Neural cell (in vitro differentiated cells): ENCODE data around the gene KCNK2. TPM values are rescaled to one million over a fixed set of nuclear protein-coding genes. Genes with fewer than 3 reads are reported as not detected.

Source experiments
- H2AFZ ChIP-seq: fragments of 200-600, 300-800 bp; sonication (generic), shearing (Covaris generic); 2 replicates; pipeline ENCODE4 v1.6.0; 2014; ENCODE audit warnings: low read depth, mild to moderate bottlenecking, antibody characterized with exemption, low read length, moderate library complexity
- H3F3A ChIP-seq: fragments of 200-600 bp; shearing (Covaris generic); 2 replicates; pipeline ENCODE4 v1.6.1; 2016; ENCODE audit warnings: mild to moderate bottlenecking, moderate library complexity, mixed read lengths, antibody characterized with exemption, low read length; ENCODE audit not compliant: insufficient read depth, poor library complexity, severe bottlenecking
- H3K27ac ChIP-seq: fragments of 200-600, 300-800 bp; sonication (generic), shearing (Covaris generic); 2 replicates; pipeline ENCODE4 v1.5.1; 2014; ENCODE audit warnings: mild to moderate bottlenecking, low read length, moderate library complexity
- H3K27me3 ChIP-seq: fragments of 300-800, 200-600 bp; sonication (generic), shearing (Covaris generic); 2 replicates; pipeline ENCODE4 v1.6.0; 2014; ENCODE audit warnings: mild to moderate bottlenecking, low read depth, low read length, moderate library complexity; ENCODE audit not compliant: insufficient read depth
- H3K36me3 ChIP-seq: fragments of 300-800, 200-600 bp; sonication (generic), shearing (Covaris generic); 2 replicates; pipeline ENCODE4 v1.5.1; 2014; ENCODE audit warnings: mild to moderate bottlenecking, antibody characterized with exemption, low read length, moderate library complexity; ENCODE audit not compliant: insufficient read depth
- H3K4me2 ChIP-seq: fragments of 300-800, 200-600 bp; sonication (generic), shearing (Covaris generic); 2 replicates; pipeline ENCODE4 v1.6.0; 2014; ENCODE audit warnings: mild to moderate bottlenecking, low read length
- H3K4me3 ChIP-seq: fragments of 300-800, 200-600 bp; sonication (generic), shearing (Covaris generic); 2 replicates; pipeline ENCODE4 v1.5.1; 2014; ENCODE audit warnings: mild to moderate bottlenecking, low read length, moderate library complexity
- H3K79me2 ChIP-seq: fragments of 200-600 bp; shearing (Covaris generic); replicated peaks from 2 replicates; pipeline ENCODE4 v1.6.0; 2014; ENCODE audit warnings: mild to moderate bottlenecking, low read length, moderate library complexity; ENCODE audit not compliant: insufficient read depth
- H3K9ac ChIP-seq: fragments of 300-800, 200-600 bp; sonication (generic), shearing (Covaris generic); 2 replicates; pipeline ENCODE4 v1.6.1; 2016; ENCODE audit warnings: mild to moderate bottlenecking, low read length, mixed read lengths
- H3K9me2 ChIP-seq: fragments of 200-600 bp; shearing (Covaris generic); 2 replicates; pipeline ENCODE4 v1.6.1; 2016; ENCODE audit warnings: mild to moderate bottlenecking, low read length, mixed read lengths; ENCODE audit not compliant: insufficient read depth
- H3K9me3 ChIP-seq: fragments of 200-600, 300-800 bp; sonication (generic), shearing (Covaris generic); 2 replicates; pipeline ENCODE4 v1.6.1; 2016; ENCODE audit warnings: mild to moderate bottlenecking, mixed run types, low read length, moderate library complexity, mixed read lengths
- H4K20me1 ChIP-seq: fragments of 200-600 bp; shearing (Covaris generic); 2 replicates; pipeline ENCODE4 v1.6.1; 2016; ENCODE audit warnings: mild to moderate bottlenecking, mixed run types; ENCODE audit not compliant: insufficient read depth
- EP300 ChIP-seq: fragments of 450-650 bp; conservative IDR thresholded peaks from 2 replicates; pipeline ENCODE4 v1.6.1; 2014; ENCODE audit warnings: antibody characterized with exemption, mild to moderate bottlenecking, moderate library complexity; ENCODE audit not compliant: poor library complexity, severe bottlenecking
- EZH2 ChIP-seq: fragments of 200-600, 300-800 bp; shearing (Covaris generic), sonication (generic); IDR thresholded peaks from 2 replicates; pipeline ENCODE4 v1.6.1; 2014; ENCODE audit warnings: antibody characterized with exemption, low read length, borderline replicate concordance, mild to moderate bottlenecking; ENCODE audit not compliant: insufficient read depth, poor library complexity, severe bottlenecking
- MXI1 ChIP-seq: fragments of 450-650 bp; conservative IDR thresholded peaks from 2 replicates; pipeline ENCODE4 v1.6.1; 2014; ENCODE audit warnings: antibody characterized with exemption, mild to moderate bottlenecking; ENCODE audit not compliant: poor library complexity, severe bottlenecking
- POLR2AphosphoS5 ChIP-seq: IDR thresholded peaks from 2 replicates; pipeline ENCODE4 v1.6.1; 2012
- RAD21 ChIP-seq: fragments of 450-650 bp; conservative IDR thresholded peaks from 2 replicates; pipeline ENCODE4 v1.6.1; 2014; ENCODE audit warnings: antibody characterized with exemption, mild to moderate bottlenecking, moderate library complexity
- SMC3 ChIP-seq: fragments of 450-650 bp; conservative IDR thresholded peaks from 2 replicates; pipeline ENCODE4 v1.6.1; 2014; ENCODE audit warnings: antibody characterized with exemption, mild to moderate bottlenecking, moderate library complexity; ENCODE audit not compliant: poor library complexity
- TAF1 ChIP-seq: IDR thresholded peaks from 2 replicates; pipeline ENCODE4 v1.6.1; 2012; ENCODE audit warnings: low read depth
- polyA plus RNA-seq: library from polyadenylated mRNA; depleted of rRNA; stranded (reverse); fragments of >200 nt; gene quantifications from 2 replicates; pipeline ENCODE4 v1.2.3, GENCODE V29; 2014
- TF ChIP-seq, protein P1 (sequence below): IDR thresholded peaks from 2 replicates; pipeline ENCODE4 v1.6.1; 2012; ENCODE audit warnings: borderline replicate concordance

KCNK2 gene
- polyA plus RNA-seq, 1 donor from 2014 or later: 6.8 TPM

DNA sequence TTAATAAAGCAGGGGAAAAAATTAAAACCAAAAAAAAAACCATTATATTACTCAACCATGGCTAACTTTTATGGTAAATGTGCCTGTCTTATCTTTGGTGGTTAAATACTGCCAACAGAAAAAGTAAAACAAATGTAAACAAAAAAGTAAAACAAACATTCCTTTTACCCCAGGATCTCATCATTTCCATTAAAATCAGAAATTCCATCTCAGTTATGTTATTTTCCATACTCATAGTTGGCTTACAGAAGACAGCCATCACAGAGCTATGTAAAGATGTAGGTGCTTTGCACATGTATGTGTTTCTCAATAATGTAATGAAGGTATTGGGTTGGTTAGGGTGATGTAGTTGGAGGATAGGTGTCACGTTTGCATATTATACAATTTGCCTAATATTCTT, 185.0 kb downstream of the KCNK2 start:
- Histone ChIP-seq H3K4me3 (no peak overlapping the region), H3K4me2 (no peak overlapping the region), H3K9ac (no peak overlapping the region), H2AFZ (no peak overlapping the region), H3F3A (no peaks in the 10 kb centered on the region), H3K9me3 (no peaks in the 10 kb centered on the region), H3K79me2 (no peaks in the 10 kb centered on the region), H3K27ac (no peak overlapping the region), H4K20me1 (no peaks in the 10 kb centered on the region), H3K36me3 (no peaks in the 10 kb centered on the region), H3K27me3 (no peaks in the 10 kb centered on the region), H3K9me2 (no peaks in the 10 kb centered on the region)
- TF ChIP-seq RAD21: no peak
- TF ChIP-seq TAF1: no peak
- TF ChIP-seq SMC3: no peak
- TF ChIP-seq EZH2: no peak
- no peak for TF ChIP-seq MXI1

DNA sequence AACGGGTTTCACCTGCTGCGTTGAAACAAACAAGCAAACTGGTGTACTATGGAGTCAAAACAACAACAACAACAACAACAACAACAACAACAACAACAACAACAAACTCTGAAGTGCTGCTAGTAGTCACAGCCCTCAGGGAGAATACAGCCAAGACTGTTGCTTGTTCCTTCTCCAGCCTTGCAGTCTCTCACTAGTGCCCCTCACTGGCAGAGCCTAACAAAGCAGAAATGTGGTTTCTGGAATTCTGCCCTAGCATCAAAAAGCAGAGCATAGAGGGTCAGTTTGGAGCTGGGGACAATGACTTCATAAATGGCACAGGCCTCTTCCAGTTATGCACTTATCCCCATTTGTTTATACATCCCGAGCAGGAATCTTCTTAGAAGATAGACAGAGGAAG, 187.4 kb downstream of the KCNK2 start:
- H3K4me2 ChIP-seq: no peak overlapping the region
- no peaks in the 10 kb centered on the region for H3K36me3 ChIP-seq
- H3K27me3 ChIP-seq: no peaks in the 10 kb centered on the region
- H3K9ac ChIP-seq: no peak overlapping the region
- H3K9me2 ChIP-seq: no peaks in the 10 kb centered on the region
- no peak overlapping the region for H3K4me3 ChIP-seq
- no peaks in the 10 kb centered on the region for H4K20me1 ChIP-seq
- no peak for TF ChIP-seq POLR2AphosphoS5
- no peak for TF ChIP-seq TAF1
- TF ChIP-seq SMC3: no peak
- no peak for TF ChIP-seq EZH2
- TF ChIP-seq EP300: no peak
- no peak for TF ChIP-seq RAD21
- TF ChIP-seq, protein P1, sequence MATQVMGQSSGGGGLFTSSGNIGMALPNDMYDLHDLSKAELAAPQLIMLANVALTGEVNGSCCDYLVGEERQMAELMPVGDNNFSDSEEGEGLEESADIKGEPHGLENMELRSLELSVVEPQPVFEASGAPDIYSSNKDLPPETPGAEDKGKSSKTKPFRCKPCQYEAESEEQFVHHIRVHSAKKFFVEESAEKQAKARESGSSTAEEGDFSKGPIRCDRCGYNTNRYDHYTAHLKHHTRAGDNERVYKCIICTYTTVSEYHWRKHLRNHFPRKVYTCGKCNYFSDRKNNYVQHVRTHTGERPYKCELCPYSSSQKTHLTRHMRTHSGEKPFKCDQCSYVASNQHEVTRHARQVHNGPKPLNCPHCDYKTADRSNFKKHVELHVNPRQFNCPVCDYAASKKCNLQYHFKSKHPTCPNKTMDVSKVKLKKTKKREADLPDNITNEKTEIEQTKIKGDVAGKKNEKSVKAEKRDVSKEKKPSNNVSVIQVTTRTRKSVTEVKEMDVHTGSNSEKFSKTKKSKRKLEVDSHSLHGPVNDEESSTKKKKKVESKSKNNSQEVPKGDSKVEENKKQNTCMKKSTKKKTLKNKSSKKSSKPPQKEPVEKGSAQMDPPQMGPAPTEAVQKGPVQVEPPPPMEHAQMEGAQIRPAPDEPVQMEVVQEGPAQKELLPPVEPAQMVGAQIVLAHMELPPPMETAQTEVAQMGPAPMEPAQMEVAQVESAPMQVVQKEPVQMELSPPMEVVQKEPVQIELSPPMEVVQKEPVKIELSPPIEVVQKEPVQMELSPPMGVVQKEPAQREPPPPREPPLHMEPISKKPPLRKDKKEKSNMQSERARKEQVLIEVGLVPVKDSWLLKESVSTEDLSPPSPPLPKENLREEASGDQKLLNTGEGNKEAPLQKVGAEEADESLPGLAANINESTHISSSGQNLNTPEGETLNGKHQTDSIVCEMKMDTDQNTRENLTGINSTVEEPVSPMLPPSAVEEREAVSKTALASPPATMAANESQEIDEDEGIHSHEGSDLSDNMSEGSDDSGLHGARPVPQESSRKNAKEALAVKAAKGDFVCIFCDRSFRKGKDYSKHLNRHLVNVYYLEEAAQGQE: no peak
- no peak for TF ChIP-seq MXI1
- no peaks in the 10 kb centered on the region for H3F3A ChIP-seq
- no peak overlapping the region for H2AFZ ChIP-seq
- no peaks in the 10 kb centered on the region for H3K79me2 ChIP-seq
- no peak overlapping the region for H3K27ac ChIP-seq
- H3K9me3 ChIP-seq: no peaks in the 10 kb centered on the region

DNA sequence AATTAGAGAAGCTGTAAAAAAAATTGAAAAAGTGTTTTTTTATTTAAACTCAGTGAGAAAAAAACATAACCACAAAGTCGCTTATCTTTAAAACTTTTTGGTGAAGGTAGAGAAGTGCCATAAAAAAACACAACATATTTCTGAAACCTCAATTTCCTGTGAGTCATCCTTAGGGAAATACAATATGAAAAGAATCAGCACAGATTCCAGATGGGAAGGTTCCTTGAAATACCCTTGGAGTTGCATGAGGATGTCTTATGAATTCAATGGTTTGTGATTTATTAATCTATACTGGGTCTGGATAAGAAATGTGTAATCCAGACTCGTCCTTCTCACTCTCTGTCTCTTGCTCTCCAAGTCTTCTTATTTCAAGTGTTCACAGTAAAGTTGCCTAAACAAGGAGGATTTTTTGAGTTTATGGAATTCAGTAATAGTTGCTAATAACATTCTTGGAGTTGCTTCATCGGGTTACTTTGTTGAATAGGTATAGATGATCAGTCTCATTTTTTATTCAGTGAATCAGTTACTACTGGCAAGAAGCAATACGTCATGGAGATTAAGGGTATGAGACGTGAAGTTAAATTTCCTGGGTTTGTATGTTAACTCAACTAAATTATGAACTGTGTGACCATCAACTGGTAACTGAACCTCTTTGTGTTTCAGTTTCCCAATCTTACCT, 191.4 kb downstream of the KCNK2 start:
- no peaks in the 10 kb centered on the region for H3F3A ChIP-seq
- no peak overlapping the region for H3K9ac ChIP-seq
- no peaks in the 10 kb centered on the region for H3K36me3 ChIP-seq
- H3K27ac ChIP-seq: no peak overlapping the region
- no peaks in the 10 kb centered on the region for H4K20me1 ChIP-seq
- H3K27me3 ChIP-seq: no peaks in the 10 kb centered on the region
- TF ChIP-seq MXI1 (no peak), EP300 (no peak)
- no peak overlapping the region for H3K4me2 ChIP-seq
- no peak overlapping the region for H2AFZ ChIP-seq
- no peak overlapping the region for H3K4me3 ChIP-seq
- no peaks in the 10 kb centered on the region for H3K9me3 ChIP-seq
- no peaks in the 10 kb centered on the region for H3K79me2 ChIP-seq
- no peaks in the 10 kb centered on the region for H3K9me2 ChIP-seq
